Stomach smooth muscle (tissue), 2 donors: ENCODE measurements around the gene RUFY1.
A peak's percentile ranks its signal among the peaks of the same experiment; 100 is the strongest.

Experiments
- H3K27ac ChIP-seq: one replicate; pipeline ENCODE4 v1.7.0; 2013; ENCODE audit warnings: mild to moderate bottlenecking, low read length, inconsistent platforms
- H3K27me3 ChIP-seq, 2 donors: one replicate each; pipeline ENCODE4 v1.7.0; 2013; ENCODE audit warnings: low read length in 2 of 2; ENCODE audit not compliant: insufficient read depth in 2 of 2, control insufficient read depth in 1 of 2
- H3K36me3 ChIP-seq, 2 donors: one replicate each; pipeline ENCODE4 v1.7.0; 2013; ENCODE audit warnings: low read length in 2 of 2; ENCODE audit not compliant: control insufficient read depth in 2 of 2, insufficient read depth in 2 of 2
- H3K4me1 ChIP-seq: one replicate; pipeline ENCODE4 v1.7.0; 2013; ENCODE audit warnings: low read length; ENCODE audit not compliant: control insufficient read depth, insufficient read depth
- H3K4me3 ChIP-seq, 2 donors: one replicate each; pipeline ENCODE4 v1.7.0; 2013; ENCODE audit warnings: low read length in 2 of 2
- H3K9ac ChIP-seq, 2 donors: one replicate each; pipeline ENCODE4 v1.7.0; 2013; ENCODE audit warnings: low read length in 2 of 2, mild to moderate bottlenecking in 1 of 2
- H3K9me3 ChIP-seq, 2 donors: one replicate each; pipeline ENCODE4 v1.7.0; 2013; ENCODE audit warnings: low read length in 2 of 2; ENCODE audit not compliant: control insufficient read depth in 2 of 2
- donor health status: healthy.
- donor health status: Pancreatic carcinoma.

RUFY1 gene

DNA sequence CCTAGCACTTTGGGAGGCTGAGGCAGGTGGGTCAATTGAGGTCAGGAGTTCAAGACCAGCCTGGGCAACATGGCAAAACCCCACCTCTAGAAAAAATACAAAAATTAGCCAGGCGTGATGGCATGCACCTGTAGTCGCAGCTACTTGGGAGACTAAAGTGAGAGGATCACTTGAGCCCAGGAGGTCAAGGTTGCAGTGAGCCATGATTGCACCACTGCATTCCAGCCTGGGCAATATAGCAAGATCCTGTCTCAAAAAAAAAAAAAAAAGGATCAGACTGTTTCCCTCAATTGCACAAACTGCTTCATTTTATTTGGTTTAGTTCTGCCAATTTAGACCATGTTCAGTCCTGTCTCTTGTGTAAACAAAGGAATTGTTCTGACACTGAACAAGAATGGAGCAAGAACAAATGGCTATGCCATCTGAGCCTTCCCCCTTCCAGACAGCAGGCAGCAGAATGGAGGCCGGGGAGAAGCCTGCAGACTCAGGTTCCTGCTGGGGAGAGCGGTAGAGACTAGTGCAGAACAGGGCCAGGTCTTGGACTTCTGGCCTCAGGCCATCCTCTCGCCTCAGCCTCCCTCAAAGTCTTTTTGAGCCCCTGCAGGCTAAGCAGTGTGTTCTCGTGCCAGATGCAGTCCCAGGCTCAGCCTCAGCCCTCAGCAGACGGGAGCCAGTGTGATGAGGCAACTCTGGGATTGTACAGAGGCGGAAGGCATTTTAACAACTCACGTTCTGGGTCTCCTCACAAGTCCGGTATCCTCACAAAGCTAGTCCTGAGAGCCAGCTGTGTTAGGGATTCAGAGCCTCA, 54.9 kb downstream of the RUFY1 start:
- Histone ChIP-seq H3K27me3 (no peaks in the 10 kb centered on the region), H3K9me3 (no peaks in the 10 kb centered on the region), H3K36me3 (peaks cover 47 to 52% of the 10 kb centered on the region in 2 donors), H3K9ac (peak overlapping the region; percentile 26 to 36), H3K4me1 (peaks cover 25% of the 10 kb centered on the region), H3K27ac (peak overlapping the region; percentile 74), H3K4me3 (no peak overlapping the region)

DNA sequence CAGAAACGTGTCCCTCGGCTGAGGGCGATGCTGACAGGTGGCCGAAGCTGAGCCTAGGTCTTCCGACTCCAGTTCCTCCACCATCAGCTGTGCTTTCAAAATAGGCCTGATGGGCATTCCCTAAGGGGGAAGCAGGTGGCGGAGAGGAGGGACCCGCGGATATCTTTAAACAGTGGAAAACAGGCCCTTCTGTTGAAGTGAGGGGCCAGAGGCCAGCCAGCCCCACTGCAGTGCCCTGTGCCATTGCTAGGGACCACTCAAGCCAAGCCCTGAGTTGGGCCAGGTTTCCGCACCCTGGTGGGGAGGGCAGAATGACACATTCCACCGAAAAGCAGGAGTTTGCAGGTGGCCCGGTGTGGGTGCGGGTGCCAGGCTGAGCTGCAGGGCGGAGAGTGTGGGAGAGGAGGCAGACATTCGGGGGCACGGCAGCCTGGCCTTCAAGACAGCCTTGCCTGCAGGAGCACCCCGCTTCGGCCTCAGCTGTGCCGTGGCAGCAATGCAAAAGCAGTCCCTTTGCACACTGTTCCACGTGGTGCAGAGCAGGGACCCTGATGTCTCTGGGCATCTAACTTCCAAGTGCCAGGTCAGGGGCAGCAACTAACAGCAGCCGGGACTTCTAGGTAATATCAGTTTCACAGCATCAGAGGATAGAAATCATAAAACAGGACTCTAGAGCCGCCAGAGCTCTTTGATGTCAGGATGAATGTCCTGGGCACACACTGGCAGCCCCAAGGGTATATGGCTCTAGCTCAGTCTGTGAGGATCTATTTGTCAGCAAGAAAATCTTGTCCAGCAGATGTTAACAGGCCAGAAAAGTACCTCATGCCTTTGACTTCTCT, 55.9 kb downstream of the RUFY1 start:
- peak overlapping the region; percentile 74 for H3K27ac ChIP-seq
- H3K4me3 ChIP-seq = no peak overlapping the region
- no peaks in the 10 kb centered on the region for H3K27me3 ChIP-seq
- H3K9me3 ChIP-seq = no peaks in the 10 kb centered on the region
- peak overlapping the region; percentile 26 to 36 for H3K9ac ChIP-seq
- H3K4me1 ChIP-seq = peaks cover 36% of the 10 kb centered on the region
- peaks cover 54 to 60% of the 10 kb centered on the region in 2 donors for H3K36me3 ChIP-seq

- peaks cover 55 to 60% of the 10 kb centered on the region in 2 donors for H3K36me3 ChIP-seq
- H3K9me3 ChIP-seq = no peaks in the 10 kb centered on the region
- no peak overlapping the region for H3K4me3 ChIP-seq
- peaks cover 41% of the 10 kb centered on the region for H3K4me1 ChIP-seq
- no peaks in the 10 kb centered on the region for H3K27me3 ChIP-seq
- peak overlapping the region; percentile 74 for H3K27ac ChIP-seq
- H3K9ac ChIP-seq = no peak overlapping the region
Observed at GRCh38 chr5:179606910-179607159, 56.5 kb downstream of the RUFY1 start.

DNA sequence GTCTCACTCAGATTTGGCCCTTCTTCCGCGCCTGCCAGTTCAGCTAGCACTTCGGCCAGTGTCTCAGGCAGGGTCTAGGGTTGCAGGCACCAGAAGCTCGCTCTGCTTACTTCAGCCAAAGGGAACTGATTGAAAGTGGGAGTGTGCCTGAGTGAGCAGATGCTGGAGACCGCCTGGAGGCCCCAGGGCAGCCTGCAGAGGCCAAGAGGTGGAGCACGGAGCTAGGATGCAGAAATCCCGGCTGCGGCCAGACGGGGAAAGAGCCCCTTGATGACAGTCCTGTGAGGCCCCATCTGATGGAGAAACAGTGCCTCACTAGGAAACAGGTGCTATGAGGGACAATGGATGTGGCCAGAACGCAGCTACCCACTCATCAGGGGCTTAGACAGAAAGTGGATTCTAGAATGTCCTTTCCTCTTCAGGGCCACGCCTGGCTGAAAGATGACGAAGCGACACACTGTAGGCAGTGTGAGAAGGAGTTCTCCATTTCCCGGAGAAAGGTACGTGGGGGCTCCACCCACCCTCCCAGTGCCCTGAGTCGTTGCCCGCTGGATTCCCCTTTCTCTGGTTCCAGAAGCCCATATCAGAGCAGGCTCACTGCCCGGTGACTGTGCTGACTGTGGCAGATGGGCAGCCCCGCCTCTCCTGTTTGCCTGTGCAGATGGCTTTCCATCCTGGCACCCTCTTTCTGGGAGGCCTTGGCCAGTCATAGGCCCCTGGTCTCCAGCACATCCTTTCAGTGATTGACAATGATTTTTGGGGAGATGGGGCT, 57.0 kb downstream of the RUFY1 start:
- Histone ChIP-seq H3K9ac (no peak overlapping the region), H3K9me3 (no peaks in the 10 kb centered on the region), H3K27me3 (no peaks in the 10 kb centered on the region), H3K27ac (peak overlapping the region; percentile 74), H3K4me3 (no peak overlapping the region), H3K36me3 (peaks cover 52 to 55% of the 10 kb centered on the region in 2 donors), H3K4me1 (peaks cover 44% of the 10 kb centered on the region)

- peak overlapping the region; percentile 74 for H3K27ac ChIP-seq
- H3K36me3 ChIP-seq = peaks cover 55 to 59% of the 10 kb centered on the region in 2 donors
- peaks cover 51% of the 10 kb centered on the region for H3K4me1 ChIP-seq
- H3K9me3 ChIP-seq = no peaks in the 10 kb centered on the region
- no peak overlapping the region for H3K4me3 ChIP-seq
- no peaks in the 10 kb centered on the region for H3K27me3 ChIP-seq
- H3K9ac ChIP-seq = no peak overlapping the region
Observed at GRCh38 chr5:179608131-179608581, 57.8 kb downstream of the RUFY1 start.

GRCh38 chr5:179609834-179610108, 59.4 kb downstream of the RUFY1 start:
- peaks cover 57% of the 10 kb centered on the region for H3K4me1 ChIP-seq

GRCh38 chr5:179610109-179610902, 60.0 kb downstream of the RUFY1 start:
- H3K4me3 ChIP-seq = no peak overlapping the region
- no peaks in the 10 kb centered on the region for H3K9me3 ChIP-seq
- H3K9ac ChIP-seq = no peak overlapping the region
- peak overlapping the region; percentile 53 for H3K27ac ChIP-seq
- no peaks in the 10 kb centered on the region for H3K27me3 ChIP-seq
- peaks cover 69 to 71% of the 10 kb centered on the region in 2 donors for H3K36me3 ChIP-seq
- peaks cover 54% of the 10 kb centered on the region for H3K4me1 ChIP-seq

More at GRCh38 chr5:179609834-179610108, 59.4 kb downstream of the RUFY1 start:
- no peaks in the 10 kb centered on the region for H3K9me3 ChIP-seq
- peak overlapping the region; percentile 24 for H3K27ac ChIP-seq
- no peak overlapping the region for H3K9ac ChIP-seq
- H3K36me3 ChIP-seq = peaks cover 64 to 67% of the 10 kb centered on the region in 2 donors
- H3K4me3 ChIP-seq = no peak overlapping the region
- H3K27me3 ChIP-seq = no peaks in the 10 kb centered on the region

DNA sequence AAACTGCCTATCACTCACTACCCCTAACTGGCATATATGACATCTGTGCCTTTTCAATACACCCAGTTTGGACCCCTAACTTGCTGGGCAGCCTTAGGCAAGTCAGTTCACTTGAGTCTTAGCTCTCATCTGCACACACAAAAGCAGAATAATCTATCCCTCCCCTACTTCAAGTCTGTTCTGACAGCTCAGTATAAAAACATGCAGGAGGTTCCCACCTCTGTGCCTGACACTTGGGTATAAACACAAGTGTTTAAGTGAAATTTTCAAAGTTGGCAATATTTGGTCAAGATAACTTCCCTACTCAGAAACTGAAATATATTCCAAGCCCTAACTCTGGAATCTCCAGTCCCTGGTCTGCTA, 60.5 kb downstream of the RUFY1 start:
- H3K27me3 ChIP-seq = no peaks in the 10 kb centered on the region
- no peak overlapping the region for H3K9ac ChIP-seq
- H3K4me3 ChIP-seq = no peak overlapping the region
- peaks cover 48% of the 10 kb centered on the region for H3K4me1 ChIP-seq
- H3K36me3 ChIP-seq = peaks cover 69 to 70% of the 10 kb centered on the region in 2 donors
- H3K9me3 ChIP-seq = no peaks in the 10 kb centered on the region
- peak overlapping the region; percentile 53 for H3K27ac ChIP-seq

DNA sequence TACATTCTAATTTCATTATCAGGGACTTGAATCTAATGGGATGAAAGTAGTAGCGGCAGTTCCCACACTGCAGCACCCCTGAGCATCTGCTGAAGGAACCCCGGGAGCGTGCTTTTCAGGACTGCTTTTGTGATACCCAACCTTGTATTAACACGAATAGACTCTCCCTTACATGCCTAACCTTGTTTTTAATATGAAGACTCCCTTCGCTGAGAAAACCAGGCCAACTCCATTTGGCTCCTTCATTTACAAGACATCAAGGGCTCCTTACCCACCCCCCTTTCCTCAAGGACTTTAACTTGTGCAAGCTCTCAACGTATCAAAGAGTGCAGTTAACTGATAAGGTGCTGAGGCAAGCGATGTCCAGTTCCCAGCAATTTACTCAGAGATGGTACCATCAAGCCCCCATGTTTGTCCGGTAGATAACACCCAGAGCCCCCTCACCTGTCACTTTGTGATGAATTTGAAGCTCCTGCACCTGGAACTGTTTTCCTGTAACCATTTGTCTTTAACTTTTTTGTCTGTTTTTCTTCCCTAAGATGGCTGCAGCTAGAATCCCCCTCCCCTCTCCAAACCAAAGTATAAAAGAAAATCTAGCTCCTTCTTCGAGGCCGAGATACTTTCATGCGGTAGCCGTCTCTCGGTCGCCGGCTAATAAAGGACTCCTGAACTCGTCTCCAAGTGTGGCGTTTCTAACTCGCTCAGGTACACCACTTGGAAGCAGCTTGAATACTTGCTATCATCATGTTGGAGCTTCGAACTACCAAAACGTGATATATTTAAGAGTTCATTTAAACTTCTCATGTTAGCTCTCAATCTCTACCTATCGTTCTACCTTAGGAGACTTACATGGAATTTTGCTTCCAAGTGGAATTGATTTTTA, 62.5 kb downstream of the RUFY1 start:
- Histone ChIP-seq H3K4me1 (peaks cover 36% of the 10 kb centered on the region), H3K4me3 (no peak overlapping the region), H3K36me3 (peaks cover 70 to 77% of the 10 kb centered on the region in 2 donors), H3K27me3 (no peaks in the 10 kb centered on the region), H3K9me3 (no peaks in the 10 kb centered on the region), H3K27ac (no peak overlapping the region), H3K9ac (no peak overlapping the region)
